Activated CD8-positive, alpha-beta memory T cell treated with anti-CD3 and anti-CD28 coated beads, Interleukin-2, amount 50 U/mL, for 1 hour (primary cell): ENCODE data around the gene SGF29.
A peak's percentile ranks its signal among the peaks of the same experiment; 100 is the strongest.
"Not testable (repeated sequence)": the region's sequence is repeated elsewhere in the genome, so short reads cannot be mapped to it uniquely, and the experiment has no call there.

Source experiments
- DNase-seq: peaks from one replicate; pipeline ENCODE4 v3.0.0-alpha.2; 2020; ENCODE audit errors: extremely low read depth

SGF29 gene

GRCh38 chr16:28553776-28554633 lies at the start of gene SGF29:
TSS of gene SGF29 (plus strand) at chr16:28553920. CDS start at chr16:28581070, 27,150 bp downstream.
- DNase-seq, result peak; percentile 83

GRCh38 chr16:28504707-28505404 lies 48.9 kb upstream of the SGF29 start:
- no peak for DNase-seq

- DNase-seq, result no peak
Measured at GRCh38 chr16:28505489-28506137, 48.1 kb upstream of the SGF29 start.

GRCh38 chr16:28511031-28511430 lies 42.7 kb upstream of the SGF29 start:
- no peak for DNase-seq

GRCh38 chr16:28511801-28512789 lies 41.6 kb upstream of the SGF29 start:
- no peak for DNase-seq

DNA sequence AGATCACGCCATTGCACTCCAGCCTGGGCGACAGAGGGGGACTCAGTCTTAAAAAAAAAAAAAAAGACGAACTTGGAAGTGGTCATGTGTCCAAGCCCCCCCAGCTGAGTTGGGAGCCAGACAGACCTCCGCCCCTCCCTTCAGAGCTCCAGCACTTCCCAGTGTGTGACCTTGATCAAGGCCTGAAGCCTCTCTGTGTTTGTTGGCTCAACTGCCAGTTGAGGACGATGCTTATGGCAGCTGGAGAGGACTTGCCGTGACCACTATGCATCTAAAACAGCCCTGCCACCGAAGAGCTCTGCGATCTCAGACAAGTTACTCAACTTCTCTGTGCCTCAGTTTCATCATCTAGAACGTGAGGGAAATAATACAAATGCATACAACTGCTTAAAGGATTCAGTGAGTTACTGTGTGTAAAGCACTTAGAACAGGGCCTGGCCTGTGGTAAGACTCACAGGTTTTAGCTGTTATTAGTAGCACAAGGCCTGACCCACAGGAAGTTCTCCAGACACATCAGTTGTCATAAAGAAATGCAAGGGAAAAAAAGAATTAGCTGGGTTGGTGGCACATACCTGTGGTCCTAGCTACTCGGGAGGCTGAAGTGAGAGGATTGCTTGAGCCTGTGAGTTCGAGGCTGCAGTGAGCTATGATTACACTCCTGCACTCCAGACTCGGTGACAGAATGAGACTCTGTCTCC lies 40.1 kb upstream of the SGF29 start:
- no peak for DNase-seq

GRCh38 chr16:28514246-28514645 lies 39.5 kb upstream of the SGF29 start:
- DNase-seq, result no peak

- no peak for DNase-seq
Measured at GRCh38 chr16:28520672-28521071, 33.0 kb upstream of the SGF29 start.

DNA sequence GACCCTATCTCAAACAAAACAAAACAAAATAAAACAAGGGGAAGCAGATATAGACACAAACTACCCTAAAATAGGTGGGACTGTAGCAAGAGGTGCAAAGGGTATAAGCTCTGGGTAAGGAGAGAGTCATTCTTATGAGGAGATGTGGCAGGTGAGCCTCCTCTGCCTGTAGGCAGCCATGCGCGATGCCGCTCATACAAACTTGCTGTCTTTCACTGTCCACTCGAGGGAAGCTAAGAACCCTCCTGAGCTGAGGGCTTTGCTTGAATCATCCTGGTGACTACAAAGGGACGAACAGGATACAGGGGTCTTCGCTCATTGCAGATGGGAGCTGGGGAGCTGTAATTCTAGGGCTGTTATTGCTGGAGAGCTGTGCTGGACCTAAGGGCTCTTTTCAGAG lies 32.3 kb upstream of the SGF29 start:
- DNase-seq, result no peak

DNA sequence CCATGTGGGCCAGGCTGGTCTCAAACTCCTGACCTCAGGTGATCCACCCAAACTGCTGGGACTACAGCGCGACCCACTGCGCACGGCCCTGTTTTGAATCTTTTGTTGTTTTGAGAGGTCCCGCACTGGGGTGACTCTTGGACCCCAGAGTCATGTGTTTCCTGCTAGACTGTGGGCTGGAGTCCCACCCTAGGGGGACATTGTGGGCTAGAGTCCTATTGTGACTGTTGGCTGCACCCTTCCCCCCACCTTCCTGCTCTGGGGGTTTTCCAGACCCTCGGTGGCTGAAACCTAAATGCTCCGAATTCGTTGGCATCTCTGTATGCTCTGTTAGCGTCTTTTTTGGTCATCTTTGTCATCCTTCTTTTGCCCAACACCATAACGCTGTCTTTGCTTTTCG lies 30.9 kb upstream of the SGF29 start:
- DNase-seq, result no peak

DNA sequence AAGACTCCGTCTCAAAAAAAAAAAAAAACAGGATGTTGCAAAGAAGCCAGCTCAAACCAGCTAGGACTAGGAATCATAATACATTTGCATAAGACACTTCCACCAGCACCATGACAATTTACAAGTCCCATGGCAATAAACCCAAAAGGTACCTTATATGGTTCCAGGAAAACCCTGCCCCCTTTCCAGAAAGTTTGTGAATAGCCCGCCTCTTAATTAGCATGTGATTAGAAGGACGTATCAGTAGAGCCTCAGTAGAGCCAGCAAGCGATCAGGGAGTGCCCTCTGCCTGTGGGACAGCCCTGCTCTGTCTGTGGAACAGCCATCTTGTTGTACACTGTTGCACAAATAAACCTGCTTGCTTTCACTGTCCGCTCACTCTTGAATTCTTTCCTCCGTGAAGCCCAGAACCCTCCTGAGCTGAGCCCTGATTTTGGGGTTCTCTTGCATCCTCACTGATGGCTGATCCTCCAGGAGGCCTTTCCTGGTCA lies 29.0 kb upstream of the SGF29 start:
- no peak for DNase-seq

GRCh38 chr16:28526201-28527099 lies 27.3 kb upstream of the SGF29 start:
- no peak for DNase-seq

GRCh38 chr16:28527100-28527785 lies 26.5 kb upstream of the SGF29 start:
- not testable (repeated sequence) for DNase-seq

- no peak for DNase-seq
Measured at GRCh38 chr16:28527985-28528384, 25.7 kb upstream of the SGF29 start.

- no peak for DNase-seq
Measured at GRCh38 chr16:28528463-28528867, 25.3 kb upstream of the SGF29 start.

DNA sequence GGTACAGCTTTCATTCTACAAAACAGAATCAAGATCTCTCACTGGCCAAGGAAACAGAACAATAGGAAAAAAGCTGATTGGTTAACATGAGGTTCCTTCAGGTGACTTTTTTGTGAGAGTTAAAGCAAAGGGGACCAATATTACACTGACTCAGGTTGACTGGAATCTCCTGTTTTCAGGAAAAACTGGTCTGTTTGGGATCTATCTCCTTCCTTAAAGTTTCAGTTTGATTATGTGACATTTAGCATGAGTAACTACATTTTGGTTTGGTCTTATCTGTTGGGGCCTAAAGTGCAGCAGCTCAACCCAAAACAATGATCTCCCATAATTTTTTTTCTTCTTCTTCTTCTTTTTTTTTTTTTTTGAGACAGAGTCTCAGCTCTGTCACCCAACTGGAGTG lies 24.6 kb upstream of the SGF29 start:
- DNase-seq, result no peak

- DNase-seq, result no peak
Measured at GRCh38 chr16:28531777-28532744, 21.7 kb upstream of the SGF29 start.
